Keratinocyte (primary cell): ENCODE measurements around the gene RTN1. TPM values are rescaled to one million over a fixed set of nuclear protein-coding genes. Genes with fewer than 3 reads are reported as not detected.

Source experiments
- DNase-seq: peaks from one replicate; pipeline ENCODE4 v3.0.0-alpha.2; 2011; ENCODE audit warnings: low read depth, missing footprints, low spot score
- FAIRE-seq: peaks from 2 replicates; lab custom pipeline; 2011; peaks lifted over from hg19 to GRCh38; lab: Jason Lieb, UNC
- H2AFZ ChIP-seq: 2 replicates; pipeline ENCODE4 v1.6.0; 2012; ENCODE audit warnings: low read length, control low read depth, inconsistent platforms; ENCODE audit not compliant: control insufficient read depth
- H3K27ac ChIP-seq: 2 replicates; pipeline ENCODE4 v1.5.1; 2011; ENCODE audit warnings: low read length; ENCODE audit not compliant: control insufficient read depth, insufficient read depth
- H3K27me3 ChIP-seq: 3 replicates; pipeline ENCODE4 v1.6.0; 2011; ENCODE audit warnings: low read length; ENCODE audit not compliant: control insufficient read depth, insufficient read depth; ENCODE audit errors: extremely low read depth
- H3K36me3 ChIP-seq, 2 experiments: 2 replicates in 1 of 2; 3 replicates in 1 of 2; pipeline ENCODE4 v1.5.1; 2011; ENCODE audit warnings: low read length in 2 of 2, mild to moderate bottlenecking in 1 of 2; ENCODE audit not compliant: control insufficient read depth in 2 of 2, insufficient read depth in 2 of 2; ENCODE audit errors: extremely low read depth in 1 of 2
- H3K4me1 ChIP-seq: 3 replicates; pipeline ENCODE4 v1.5.1; 2011; ENCODE audit warnings: low read length; ENCODE audit not compliant: control insufficient read depth, insufficient read depth; ENCODE audit errors: extremely low read depth
- H3K4me2 ChIP-seq: 3 replicates; pipeline ENCODE4 v1.6.0; 2011; ENCODE audit warnings: low read depth, low read length; ENCODE audit not compliant: control insufficient read depth, insufficient read depth; ENCODE audit errors: extremely low read depth
- H3K4me3 ChIP-seq, 3 experiments: fragments of 200-600 bp in 1 of 3; sonication (generic) in 1 of 3; 2 replicates in 2 of 3; 3 replicates in 1 of 3; pipeline ENCODE4 v1.5.1; 2011 to 2016; ENCODE audit warnings: low read length in 3 of 3, mild to moderate bottlenecking in 3 of 3, control low read depth in 2 of 3, inconsistent platforms in 1 of 3, low read depth in 1 of 3, mixed read lengths in 1 of 3, mixed run types in 1 of 3, moderate library complexity in 1 of 3; ENCODE audit not compliant: control insufficient read depth in 2 of 3, insufficient read depth in 2 of 3; ENCODE audit errors: extremely low read depth in 1 of 3
- H3K79me2 ChIP-seq: 2 replicates; pipeline ENCODE4 v1.6.0; 2012; ENCODE audit warnings: low read length; ENCODE audit not compliant: control insufficient read depth, insufficient read depth
- H3K9ac ChIP-seq: 3 replicates; pipeline ENCODE4 v1.6.0; 2011; ENCODE audit warnings: low read length; ENCODE audit not compliant: control insufficient read depth, insufficient read depth; ENCODE audit errors: extremely low read depth
- H3K9me1 ChIP-seq: 3 replicates; pipeline ENCODE4 v1.6.0; 2011; ENCODE audit warnings: low read length; ENCODE audit not compliant: control insufficient read depth, insufficient read depth; ENCODE audit errors: extremely low read depth
- H3K9me3 ChIP-seq: 2 replicates; pipeline ENCODE4 v1.5.1; 2012; ENCODE audit warnings: low read depth, low read length; ENCODE audit not compliant: control insufficient read depth
- H4K20me1 ChIP-seq: 3 replicates; pipeline ENCODE4 v1.6.0; 2011; ENCODE audit warnings: low read length; ENCODE audit not compliant: control insufficient read depth, insufficient read depth; ENCODE audit errors: extremely low read depth
- CTCF ChIP-seq, 3 experiments: IDR thresholded peaks in 1 of 3; conservative IDR thresholded peaks in 1 of 3; optimal IDR thresholded peaks in 1 of 3; 2 replicates in 2 of 3; 3 replicates in 1 of 3; pipeline versions ENCODE3 to v1.5.1; 2011; ENCODE audit warnings: low read length in 3 of 3, mild to moderate bottlenecking in 3 of 3, moderate library complexity in 2 of 3, control low read depth in 1 of 3, inconsistent platforms in 1 of 3; ENCODE audit not compliant: insufficient read depth in 2 of 3; ENCODE audit errors: extremely low read depth in 1 of 3
- EZH2 ChIP-seq: IDR thresholded peaks from one replicate; pipeline ENCODE4 v1.6.1; 2012; ENCODE audit warnings: inconsistent platforms, mild to moderate bottlenecking, low read length, moderate library complexity
- dilution Hi-C: fragments of 300-500 bp; cut with MboI; formaldehyde crosslinking; loops from one replicate; pipeline ENCODE4 v1.7.0; 2020; ENCODE audit warnings: low sequenced_read_pairs; ENCODE audit not compliant: extremely low pct_ligation_motif_present
- polyA plus RNA-seq, 5 experiments: library from polyadenylated mRNA; depleted of rRNA in 3 of 5; stranded (reverse) in 3 of 5; stranded (forward) in 1 of 5; unstranded in 1 of 5; fragments of >200 nt; gene quantifications; 1 replicate in 1 of 5; 2 replicates in 3 of 5; 3 replicates in 1 of 5; pipeline versions ENCODE4 v1.2.1 to v1.2.3, GENCODE V29; 2011 to 2012; ENCODE audit warnings: missing spikeins in 2 of 5, low read depth in 1 of 5, low replicate concordance in 1 of 5

The RTN1 gene
- polyA plus RNA-seq, 1 donor (not counting 4 experiments of a cell fraction or from before 2014, with no cell fraction given) = 0.05 TPM

- DNase-seq (peak; percentile 36), FAIRE-seq (peak; percentile 36)
- no peak overlapping the region for H3K9ac ChIP-seq
- no peaks in the 10 kb centered on the region for H4K20me1 ChIP-seq
- H3K4me3 ChIP-seq = no peak overlapping the region
- H3K4me2 ChIP-seq = no peak overlapping the region
- H3K36me3 ChIP-seq = no peaks in the 10 kb centered on the region
- no peak overlapping the region for H3K27ac ChIP-seq
- no peak overlapping the region for H2AFZ ChIP-seq
- no peaks in the 10 kb centered on the region for H3K9me1 ChIP-seq
- peaks cover 9% of the 10 kb centered on the region for H3K4me1 ChIP-seq
- no peak for TF ChIP-seq EZH2
- TF ChIP-seq CTCF (optimal IDR thresholded peaks at IDR 0.05 in 1 of 3, IDR thresholded peaks at IDR 0.05 in 1 of 3, conservative IDR thresholded peaks at IDR 0.05 in 1 of 3; ENCODE audit: extremely low read depth in 1 of 3, insufficient read depth in 2 of 3, low read length in 3 of 3) = no peak
- no peaks in the 10 kb centered on the region for H3K79me2 ChIP-seq
- no peaks in the 10 kb centered on the region for H3K9me3 ChIP-seq
- no peaks in the 10 kb centered on the region for H3K27me3 ChIP-seq
- dilution Hi-C loops = no loop called here
These were observed 251.5 kb downstream of the RTN1 start for GRCh38 chr14:59619061-59619460.

- Histone ChIP-seq H3K36me3 (no peaks in the 10 kb centered on the region), H3K4me2 (no peak overlapping the region), H3K79me2 (no peaks in the 10 kb centered on the region), H3K4me3 (no peak overlapping the region), H3K27me3 (peaks cover 4% of the 10 kb centered on the region), H3K4me1 (no peaks in the 10 kb centered on the region), H4K20me1 (no peaks in the 10 kb centered on the region), H2AFZ (no peak overlapping the region), H3K9me3 (no peaks in the 10 kb centered on the region), H3K9me1 (no peaks in the 10 kb centered on the region), H3K27ac (no peak overlapping the region), H3K9ac (no peak overlapping the region)
- DNase-seq (no peak), FAIRE-seq (no peak)
- dilution Hi-C loops = no loop called here
- TF ChIP-seq CTCF (optimal IDR thresholded peaks at IDR 0.05 in 1 of 3, IDR thresholded peaks at IDR 0.05 in 1 of 3, conservative IDR thresholded peaks at IDR 0.05 in 1 of 3; ENCODE audit: extremely low read depth in 1 of 3, insufficient read depth in 2 of 3, low read length in 3 of 3) = no peak
- TF ChIP-seq EZH2 = no peak
These were observed 269.5 kb downstream of the RTN1 start for GRCh38 chr14:59601056-59601455.
